HEK293 (cell line): ENCODE results near the gene ATF6.

ENCODE experiments used
- CTCF ChIA-PET: fragments of 350-600 bp; formaldehyde crosslinking; extraction: SDS; loops from one replicate; lab custom pipeline; 2021; ENCODE audit warnings: antibody characterized with exemption; lab: Yijun Ruan, JAX
- POLR2A ChIA-PET: fragments of 300-600 bp; formaldehyde crosslinking; extraction: SDS; loops from one replicate; lab custom pipeline; 2020; ENCODE audit warnings: antibody characterized with exemption, inconsistent platforms; lab: Yijun Ruan, JAX
- H3K27ac ChIP-seq: fragments of 200-500 bp; sonication (Bioruptor generic); 2 replicates; pipeline ENCODE4 v1.5.1; 2014; ENCODE audit warnings: low read depth, low read length, control low read depth, inconsistent platforms; ENCODE audit errors: extremely low read depth
- H3K36me3 ChIP-seq, 2 experiments: fragments of 200-500 bp in 1 of 2; sonication (Bioruptor generic) in 1 of 2; 1 replicate in 1 of 2; 2 replicates in 1 of 2; pipeline ENCODE4 v1.5.1; 2014 to 2017; ENCODE audit warnings: inconsistent platforms in 2 of 2, low read length in 2 of 2; ENCODE audit not compliant: control insufficient read depth in 2 of 2, insufficient read depth in 1 of 2
- H3K4me1 ChIP-seq: fragments of 200-500 bp; sonication (Bioruptor generic); 2 replicates; pipeline ENCODE4 v1.5.1; 2014; ENCODE audit warnings: mild to moderate bottlenecking, low read length, inconsistent platforms; ENCODE audit not compliant: control insufficient read depth, insufficient read depth
- H3K4me3 ChIP-seq: 2 replicates; pipeline ENCODE4 v1.5.1; 2011; ENCODE audit warnings: low read depth, mild to moderate bottlenecking, control low read depth, low read length, moderate library complexity
- H3K9me3 ChIP-seq: fragments of 200-500 bp; sonication (Bioruptor generic); 2 replicates; pipeline ENCODE4 v1.5.1; 2014; ENCODE audit warnings: low read depth, low read length, inconsistent platforms; ENCODE audit not compliant: control insufficient read depth, insufficient read depth
- PRDM2 ChIP-seq: fragments of 450-650 bp; formaldehyde crosslinking; IDR thresholded peaks from 2 replicates; pipeline ENCODE4 v1.5.1; 2016; ENCODE audit warnings: missing biosample characterization, missing genetic modification characterization, borderline replicate concordance
- SALL2 ChIP-seq: fragments of 450-650 bp; formaldehyde crosslinking; IDR thresholded peaks from 2 replicates; pipeline ENCODE4 v1.5.0; 2017; ENCODE audit warnings: missing biosample characterization, mild to moderate bottlenecking, missing genetic modification characterization, borderline replicate concordance
- SCRT2 ChIP-seq: fragments of 450-650 bp; formaldehyde crosslinking; IDR thresholded peaks from 2 replicates; pipeline ENCODE4 v1.5.1; 2016; ENCODE audit warnings: missing biosample characterization, missing genetic modification characterization
- YY1 ChIP-seq: fragments of 450-650 bp; formaldehyde crosslinking; IDR thresholded peaks from 2 replicates; pipeline ENCODE4 v1.5.1; 2018; ENCODE audit warnings: missing biosample characterization, missing genetic modification characterization
- YY2 ChIP-seq: fragments of 450-650 bp; formaldehyde crosslinking; IDR thresholded peaks from 2 replicates; pipeline ENCODE4 v1.5.1; 2016; ENCODE audit warnings: missing biosample characterization, missing genetic modification characterization
- ZBTB20 ChIP-seq: fragments of 450-650 bp; formaldehyde crosslinking; IDR thresholded peaks from 2 replicates; pipeline ENCODE4 v1.5.1; 2016; ENCODE audit warnings: missing biosample characterization, missing genetic modification characterization
- ZNF140 ChIP-seq: fragments of 450-650 bp; formaldehyde crosslinking; IDR thresholded peaks from 2 replicates; pipeline ENCODE4 v1.5.1; 2016; ENCODE audit warnings: missing biosample characterization, missing genetic modification characterization
- ZNF175 ChIP-seq: fragments of 450-650 bp; formaldehyde crosslinking; IDR thresholded peaks from 2 replicates; pipeline ENCODE4 v1.5.1; 2016; ENCODE audit warnings: missing biosample characterization, missing genetic modification characterization
- ZNF202 ChIP-seq: fragments of 450-650 bp; formaldehyde crosslinking; IDR thresholded peaks from 2 replicates; pipeline ENCODE4 v1.5.1; 2016; ENCODE audit warnings: missing biosample characterization, missing genetic modification characterization, borderline replicate concordance
- ZNF239 ChIP-seq: fragments of 450-650 bp; formaldehyde crosslinking; IDR thresholded peaks from 2 replicates; pipeline ENCODE4 v1.5.1; 2016; ENCODE audit warnings: missing biosample characterization, missing genetic modification characterization
- ZNF362 ChIP-seq: fragments of 450-650 bp; formaldehyde crosslinking; IDR thresholded peaks from 2 replicates; pipeline ENCODE4 v1.5.1; 2016; ENCODE audit warnings: missing biosample characterization, missing genetic modification characterization
- ZNF449 ChIP-seq: fragments of 450-650 bp; formaldehyde crosslinking; IDR thresholded peaks from 2 replicates; pipeline ENCODE4 v1.5.1; 2017; ENCODE audit warnings: missing biosample characterization, mild to moderate bottlenecking, missing genetic modification characterization, moderate library complexity
- ZNF600 ChIP-seq: fragments of 450-650 bp; formaldehyde crosslinking; IDR thresholded peaks from 2 replicates; pipeline ENCODE4 v1.5.1; 2016; ENCODE audit warnings: missing biosample characterization, missing genetic modification characterization
- ZNF677 ChIP-seq: fragments of 450-650 bp; IDR thresholded peaks from 2 replicates; pipeline ENCODE4 v1.5.0; 2018; ENCODE audit warnings: missing biosample characterization, mild to moderate bottlenecking, missing genetic modification characterization, moderate library complexity
- ZNF692 ChIP-seq: fragments of 450-650 bp; formaldehyde crosslinking; IDR thresholded peaks from 2 replicates; pipeline ENCODE4 v1.5.1; 2016; ENCODE audit warnings: missing biosample characterization, missing genetic modification characterization
- ZNF704 ChIP-seq: fragments of 450-650 bp; formaldehyde crosslinking; IDR thresholded peaks from 2 replicates; pipeline ENCODE4 v1.5.1; 2016; ENCODE audit warnings: missing biosample characterization, missing genetic modification characterization
- ZNF843 ChIP-seq: fragments of 450-650 bp; formaldehyde crosslinking; IDR thresholded peaks from 2 replicates; pipeline ENCODE4 v1.5.1; 2016; ENCODE audit warnings: missing biosample characterization, missing genetic modification characterization

The ATF6 gene

GRCh38 chr1:161935264-161935663, 169.1 kb downstream of the ATF6 start (continued):
- TF ChIP-seq ZNF704 (no peak), PRDM2 (no peak)
- TF ChIP-seq, all 188 proteins: peak for 0

- CTCF ChIA-PET, result no interaction called here
- TF ChIP-seq ZNF692 (tag by site-specific recombination) (no peak), SCRT2 (tag by site-specific recombination) (no peak), ZNF140 (tag by site-specific recombination) (no peak), ZNF843 (tag by site-specific recombination) (no peak), ZNF202 (tag by site-specific recombination) (no peak), ZNF362 (tag by site-specific recombination) (no peak), PRDM2 (no peak), YY2 (no peak), ZNF175 (tag by site-specific recombination) (no peak), ZBTB20 (no peak), YY1 (tag by site-specific recombination) (no peak), ZNF600 (tag by site-specific recombination) (no peak), SALL2 (no peak), ZNF239 (no peak), ZNF449 (tag by site-specific recombination) (no peak), ZNF677 (tag by site-specific recombination) (no peak)
- TF ChIP-seq, all 188 proteins: peak for 0
- H3K27ac ChIP-seq, result no peak overlapping the region
- no peak overlapping the region for H3K4me3 ChIP-seq
- H3K4me1 ChIP-seq, result no peaks in the 10 kb centered on the region
- no peaks in the 10 kb centered on the region for H3K9me3 ChIP-seq
- POLR2A ChIA-PET, result no interaction called here
- no peaks in the 10 kb centered on the region for H3K36me3 ChIP-seq
These were observed 170.7 kb downstream of the ATF6 start for GRCh38 chr1:161936786-161937185.
